DND-41 (cell line): ENCODE measurements around the gene SOCS1.

Experiments
- CTCF ChIP-seq: IDR thresholded peaks from 2 replicates; pipeline ENCODE4 v1.5.1; 2012; ENCODE audit warnings: borderline replicate concordance, low read length, moderate library complexity, mild to moderate bottlenecking; ENCODE audit not compliant: poor library complexity, severe bottlenecking; ENCODE audit errors: extremely low read depth
- EZH2 ChIP-seq: IDR thresholded peaks from 3 replicates; pipeline ENCODE4 v1.6.1; 2012; ENCODE audit warnings: borderline replicate concordance, low read depth, mild to moderate bottlenecking, moderate library complexity, low read length, inconsistent platforms; ENCODE audit not compliant: severe bottlenecking

- TF ChIP-seq CTCF (peak; percentile 37), EZH2 (no peak)
Observed at GRCh38 chr16:11233727-11234376, 22.2 kb downstream of the SOCS1 start.
